Type B pancreatic cell (in vitro differentiated cells): ENCODE measurements around the gene C17orf107. TPM values are rescaled to one million over a fixed set of nuclear protein-coding genes. Genes with fewer than 3 reads are reported as not detected.

Experiments
- DNase-seq: peaks from one replicate; pipeline ENCODE4 v3.0.0; 2021; ENCODE audit warnings: mixed read lengths; ENCODE audit not compliant: unreplicated experiment; ENCODE audit errors: extremely low spot score
- H3K27ac Mint-ChIP-seq: 2 replicates; pipeline ENCODE4 v1.8.0; 2021; ENCODE audit warnings: mild to moderate bottlenecking, mixed read lengths
- H3K27me3 Mint-ChIP-seq: 2 replicates; pipeline ENCODE4 v1.8.0; 2021; ENCODE audit warnings: mixed read lengths
- H3K36me3 Mint-ChIP-seq: 2 replicates; pipeline ENCODE4 v1.8.0; 2021; ENCODE audit warnings: mixed read lengths
- H3K4me1 Mint-ChIP-seq: one replicate; pipeline ENCODE4 v1.8.0; 2021; ENCODE audit warnings: mixed read lengths; ENCODE audit not compliant: unreplicated experiment
- H3K4me3 Mint-ChIP-seq: 2 replicates; pipeline ENCODE4 v1.8.0; 2021; ENCODE audit warnings: mild to moderate bottlenecking, mixed read lengths
- H3K9me3 Mint-ChIP-seq: 2 replicates; pipeline ENCODE4 v1.8.0; 2021; ENCODE audit warnings: mixed read lengths
- total RNA-seq: library from RNA; stranded (reverse); gene quantifications from 2 replicates; pipeline ENCODE4 v1.2.1, GENCODE V29; 2021; ENCODE audit warnings: low replicate concordance
- TF ChIP-seq, protein P1 (sequence below): fragments of 200-600 bp; sonication (generic); conservative IDR thresholded peaks from 2 replicates; pipeline ENCODE4 v1.5.0; 2021; ENCODE audit warnings: antibody characterized with exemption, mild to moderate bottlenecking

The C17orf107 gene
- total RNA-seq, 1 donor from 2014 or later: 4.4 TPM

DNA sequence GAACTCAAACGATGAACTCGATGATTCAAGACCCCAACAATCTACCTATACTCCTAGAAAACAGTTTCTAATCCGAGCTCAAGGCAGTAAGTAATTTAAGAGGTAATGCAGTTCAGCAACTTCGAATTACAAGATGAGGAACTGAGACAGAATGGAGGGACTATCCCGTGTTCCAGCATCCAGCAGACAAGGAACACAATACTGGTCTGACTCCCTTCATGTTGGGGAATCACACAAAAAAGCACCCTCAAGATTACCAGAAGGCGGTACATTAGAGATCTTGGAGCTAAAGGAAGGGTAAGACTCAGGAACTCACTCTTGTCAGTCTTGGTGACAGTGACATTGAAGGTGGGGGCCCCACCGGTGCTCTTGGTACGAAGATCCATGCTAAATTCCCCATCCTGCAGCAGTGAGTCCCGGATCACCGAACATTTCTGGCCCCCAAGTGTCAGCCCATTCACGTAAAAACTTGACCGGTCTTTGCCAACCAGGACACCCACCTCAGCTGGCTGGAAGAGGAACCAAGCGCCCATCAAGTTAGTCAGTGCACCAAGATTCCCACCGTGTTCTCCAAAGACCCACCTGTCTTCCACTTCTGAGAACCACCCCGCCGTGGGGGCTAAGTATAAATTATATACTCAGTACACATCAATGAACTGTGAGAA lies 47.1 kb downstream of the C17orf107 start:
- Mint-ChIP-seq H3K36me3 (peaks cover 17% of the 10 kb centered on the region), H3K27ac (peak overlapping the region; percentile 87)

DNA sequence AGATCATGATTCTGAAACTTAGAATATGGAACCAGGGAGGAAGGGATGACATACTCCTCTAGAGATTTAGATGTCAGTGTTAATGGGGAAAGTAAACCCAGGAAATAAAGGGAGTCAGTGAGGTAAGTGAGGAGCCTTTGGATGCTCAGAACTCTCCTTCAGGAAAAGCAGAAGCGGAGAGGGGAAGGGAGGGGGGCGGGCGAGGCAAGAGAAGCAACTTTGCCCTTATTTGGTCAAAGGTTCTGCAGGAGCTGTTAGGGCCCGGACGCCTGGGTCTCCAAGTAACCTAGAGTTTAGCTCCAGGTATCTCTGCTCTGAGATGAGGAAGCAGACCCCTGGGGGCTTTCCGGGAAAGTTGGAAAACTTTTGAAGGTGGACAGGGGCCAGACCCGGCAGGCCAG lies 47.7 kb downstream of the C17orf107 start:
- no peaks in the 10 kb centered on the region for H3K9me3 Mint-ChIP-seq
- peak overlapping the region; percentile 87 for H3K27ac Mint-ChIP-seq
- H3K27me3 Mint-ChIP-seq: no peaks in the 10 kb centered on the region
- peaks cover 13% of the 10 kb centered on the region for H3K36me3 Mint-ChIP-seq
- TF ChIP-seq, protein P1, sequence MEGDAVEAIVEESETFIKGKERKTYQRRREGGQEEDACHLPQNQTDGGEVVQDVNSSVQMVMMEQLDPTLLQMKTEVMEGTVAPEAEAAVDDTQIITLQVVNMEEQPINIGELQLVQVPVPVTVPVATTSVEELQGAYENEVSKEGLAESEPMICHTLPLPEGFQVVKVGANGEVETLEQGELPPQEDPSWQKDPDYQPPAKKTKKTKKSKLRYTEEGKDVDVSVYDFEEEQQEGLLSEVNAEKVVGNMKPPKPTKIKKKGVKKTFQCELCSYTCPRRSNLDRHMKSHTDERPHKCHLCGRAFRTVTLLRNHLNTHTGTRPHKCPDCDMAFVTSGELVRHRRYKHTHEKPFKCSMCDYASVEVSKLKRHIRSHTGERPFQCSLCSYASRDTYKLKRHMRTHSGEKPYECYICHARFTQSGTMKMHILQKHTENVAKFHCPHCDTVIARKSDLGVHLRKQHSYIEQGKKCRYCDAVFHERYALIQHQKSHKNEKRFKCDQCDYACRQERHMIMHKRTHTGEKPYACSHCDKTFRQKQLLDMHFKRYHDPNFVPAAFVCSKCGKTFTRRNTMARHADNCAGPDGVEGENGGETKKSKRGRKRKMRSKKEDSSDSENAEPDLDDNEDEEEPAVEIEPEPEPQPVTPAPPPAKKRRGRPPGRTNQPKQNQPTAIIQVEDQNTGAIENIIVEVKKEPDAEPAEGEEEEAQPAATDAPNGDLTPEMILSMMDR: no peak
- H3K4me1 Mint-ChIP-seq: peaks cover 38% of the 10 kb centered on the region
- no peak for DNase-seq
- H3K4me3 Mint-ChIP-seq: peak overlapping the region; percentile 96

More for the DNA sequence above, 47.1 kb downstream of the C17orf107 start:
- peaks cover 44% of the 10 kb centered on the region for H3K4me1 Mint-ChIP-seq
- DNase-seq: no peak
- no peaks in the 10 kb centered on the region for H3K9me3 Mint-ChIP-seq
- no peaks in the 10 kb centered on the region for H3K27me3 Mint-ChIP-seq
- TF ChIP-seq, protein P1: no peak
- H3K4me3 Mint-ChIP-seq: peak overlapping the region; percentile 96

DNA sequence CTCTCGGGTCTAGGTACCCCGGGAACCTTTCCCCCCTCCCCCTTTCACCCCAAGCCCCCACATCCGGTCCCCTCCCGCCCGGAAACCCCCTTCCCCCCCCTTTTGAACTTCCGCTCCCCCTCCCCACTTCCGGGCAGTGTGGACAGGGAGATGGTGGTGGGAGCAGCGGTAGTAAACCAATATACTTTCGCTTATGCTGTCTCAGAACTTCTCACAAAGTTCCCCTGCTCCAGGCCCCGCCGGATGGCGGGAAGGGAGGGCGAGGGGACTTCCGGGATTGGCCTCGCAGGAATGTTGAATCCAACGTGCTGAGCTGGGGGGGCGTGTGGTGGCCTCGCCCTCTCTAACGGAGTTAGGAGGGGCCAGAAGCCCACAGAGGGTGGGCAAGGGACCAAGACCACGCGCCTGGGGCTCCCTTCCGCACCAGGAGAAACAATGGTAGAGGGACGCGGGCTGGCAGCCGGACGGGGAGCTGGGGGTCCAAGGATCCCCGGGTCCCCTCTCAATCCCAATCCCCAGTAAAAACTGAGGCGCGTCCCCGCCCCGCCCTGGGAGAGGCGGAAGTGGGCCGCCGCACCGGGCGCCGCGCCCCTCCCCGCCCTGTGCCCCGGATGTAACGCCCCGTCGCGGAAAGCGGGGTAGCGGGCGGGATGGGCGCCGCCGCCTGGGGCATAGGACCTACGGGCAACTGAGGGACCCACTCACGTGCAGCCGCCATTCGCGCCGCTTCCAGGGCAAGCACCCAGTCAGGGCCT lies 48.3 kb downstream of the C17orf107 start:
- Mint-ChIP-seq H3K9me3 (no peaks in the 10 kb centered on the region), H3K36me3 (peaks cover 13% of the 10 kb centered on the region), H3K4me1 (peaks cover 37% of the 10 kb centered on the region), H3K27me3 (no peaks in the 10 kb centered on the region), H3K27ac (peak overlapping the region; percentile 87), H3K4me3 (peak overlapping the region; percentile 96)
- no peak for DNase-seq
- TF ChIP-seq, protein P1: no peak

DNA sequence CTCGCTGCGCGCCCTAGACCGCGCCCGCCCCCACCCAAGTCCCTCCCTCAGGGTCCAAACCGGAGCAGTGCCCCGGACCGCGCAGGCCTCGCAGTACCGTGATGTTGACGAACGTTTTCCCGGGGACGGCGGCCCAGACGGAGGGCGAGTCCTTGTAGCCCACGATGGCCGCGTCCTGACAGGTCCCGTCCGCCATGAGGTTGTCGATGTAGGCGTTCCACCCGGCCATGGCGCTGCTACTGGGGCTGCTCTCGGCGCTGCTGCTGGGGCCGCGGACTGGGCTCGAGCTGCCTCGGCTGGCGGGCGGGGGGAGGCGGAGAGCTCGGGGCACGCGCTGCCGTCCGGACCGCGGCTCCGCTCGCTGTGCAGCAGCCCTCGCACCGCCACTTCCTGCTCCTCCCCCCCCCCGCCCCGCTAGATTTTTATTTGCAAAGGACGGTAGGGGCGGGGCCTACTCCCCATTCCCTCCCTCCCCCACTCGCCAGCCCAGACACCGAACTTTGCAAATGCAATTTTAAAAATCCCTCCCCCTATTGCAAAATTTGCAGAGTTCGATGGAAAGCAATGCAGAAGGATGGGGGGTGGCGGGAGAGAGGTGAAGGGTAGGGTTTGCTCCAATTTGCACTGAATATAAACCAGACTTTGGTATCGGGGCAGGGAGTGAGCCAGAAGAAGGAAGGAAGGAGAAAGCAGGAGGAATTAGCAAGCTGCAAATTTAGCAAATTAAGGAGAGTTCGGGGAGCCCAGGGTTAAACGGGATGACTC lies 49.0 kb downstream of the C17orf107 start, which contains the start of gene PFN1:
Gene PFN1, minus strand, starts transcription at position 365 of the 765 bp plus-strand sequence. Its CDS starts 136 bp downstream, at position 229.
- Mint-ChIP-seq H3K27me3 (no peaks in the 10 kb centered on the region), H3K36me3 (peaks cover 13% of the 10 kb centered on the region), H3K4me1 (peaks cover 37% of the 10 kb centered on the region), H3K4me3 (peak within 1 kb of the TSS; percentile 96), H3K9me3 (no peaks in the 10 kb centered on the region), H3K27ac (peak within 1 kb of the TSS; percentile 97)
- TF ChIP-seq, protein P1: no peak
- peak; percentile 81 for DNase-seq

DNA sequence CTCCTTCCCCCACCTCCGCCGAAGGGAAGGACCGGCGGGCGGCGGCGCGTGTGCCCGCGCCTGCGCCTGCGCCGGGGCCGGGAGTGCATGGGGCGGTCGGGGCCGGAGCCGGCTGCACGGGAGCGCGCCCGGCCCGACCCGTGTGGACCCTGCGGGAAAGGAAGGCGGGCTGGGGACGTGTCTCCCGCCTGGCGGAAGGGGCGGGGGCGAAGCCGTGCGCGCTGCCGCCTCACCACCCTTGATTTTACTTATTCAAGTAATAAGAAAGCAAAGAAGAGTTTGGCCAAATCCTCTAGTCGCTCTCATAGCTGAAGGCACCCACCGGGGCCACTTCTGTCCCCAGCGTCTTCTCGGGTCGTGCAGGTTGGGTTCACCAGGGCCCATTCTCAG lies 49.6 kb downstream of the C17orf107 start:
- peaks cover 40% of the 10 kb centered on the region for H3K4me1 Mint-ChIP-seq
- H3K4me3 Mint-ChIP-seq: peak overlapping the region; percentile 96
- TF ChIP-seq, protein P1: no peak
- peaks cover 13% of the 10 kb centered on the region for H3K36me3 Mint-ChIP-seq
- peak overlapping the region; percentile 97 for H3K27ac Mint-ChIP-seq
- peak; percentile 91 for DNase-seq
- no peaks in the 10 kb centered on the region for H3K9me3 Mint-ChIP-seq
- H3K27me3 Mint-ChIP-seq: no peaks in the 10 kb centered on the region
